Measurements from ENCODE around the gene HTRA3.

Gene HTRA3

DNA sequence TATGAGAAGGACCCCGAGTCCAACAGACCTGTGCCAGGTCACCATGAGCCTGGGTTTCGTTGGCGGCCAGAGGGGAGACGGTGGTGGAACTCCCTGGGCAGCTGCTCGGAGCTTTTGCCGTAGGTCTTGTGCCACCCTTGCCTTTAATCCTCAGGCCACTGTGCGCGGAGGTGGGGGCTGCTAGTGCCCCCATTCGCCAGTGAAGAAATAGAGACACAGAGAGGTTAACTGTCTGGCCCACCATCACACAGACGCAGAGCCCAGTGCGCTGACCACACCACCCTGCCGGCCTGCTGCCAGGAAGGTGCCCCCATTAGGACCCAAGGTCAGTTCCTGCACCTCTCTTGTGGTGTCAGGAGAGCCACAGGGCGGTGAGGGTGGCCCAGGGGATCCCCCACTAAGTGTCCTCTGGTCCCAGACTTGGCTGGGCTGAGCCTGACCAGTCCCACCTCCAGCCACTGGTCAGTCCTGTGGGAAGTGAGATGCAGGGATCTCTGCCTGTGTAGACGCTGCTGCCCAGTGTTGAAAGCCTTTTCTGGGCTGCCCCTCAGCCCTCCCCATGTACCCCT is 28.3 kb upstream of the HTRA3 start:
- TF ChIP-seq, protein P1, sequence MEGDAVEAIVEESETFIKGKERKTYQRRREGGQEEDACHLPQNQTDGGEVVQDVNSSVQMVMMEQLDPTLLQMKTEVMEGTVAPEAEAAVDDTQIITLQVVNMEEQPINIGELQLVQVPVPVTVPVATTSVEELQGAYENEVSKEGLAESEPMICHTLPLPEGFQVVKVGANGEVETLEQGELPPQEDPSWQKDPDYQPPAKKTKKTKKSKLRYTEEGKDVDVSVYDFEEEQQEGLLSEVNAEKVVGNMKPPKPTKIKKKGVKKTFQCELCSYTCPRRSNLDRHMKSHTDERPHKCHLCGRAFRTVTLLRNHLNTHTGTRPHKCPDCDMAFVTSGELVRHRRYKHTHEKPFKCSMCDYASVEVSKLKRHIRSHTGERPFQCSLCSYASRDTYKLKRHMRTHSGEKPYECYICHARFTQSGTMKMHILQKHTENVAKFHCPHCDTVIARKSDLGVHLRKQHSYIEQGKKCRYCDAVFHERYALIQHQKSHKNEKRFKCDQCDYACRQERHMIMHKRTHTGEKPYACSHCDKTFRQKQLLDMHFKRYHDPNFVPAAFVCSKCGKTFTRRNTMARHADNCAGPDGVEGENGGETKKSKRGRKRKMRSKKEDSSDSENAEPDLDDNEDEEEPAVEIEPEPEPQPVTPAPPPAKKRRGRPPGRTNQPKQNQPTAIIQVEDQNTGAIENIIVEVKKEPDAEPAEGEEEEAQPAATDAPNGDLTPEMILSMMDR (conservative IDR thresholded peaks at IDR 0.05; ENCODE audit: low read depth), result no peak
- DNase-seq (ENCODE audit: low spot score), result no peak
- CTCF ChIA-PET, result interaction anchor here (1.2 to 2.0 kb wide), 4 partner anchors 9 to 164 kb away, joined by 4 to 16 read pairs (median 6); no protein-coding TSS in a partner anchor
- POLR2A ChIA-PET (ENCODE audit: low non-redundant PET), result no interaction called here
- peak overlapping the region; percentile 24 for H3K27ac ChIP-seq

DNA sequence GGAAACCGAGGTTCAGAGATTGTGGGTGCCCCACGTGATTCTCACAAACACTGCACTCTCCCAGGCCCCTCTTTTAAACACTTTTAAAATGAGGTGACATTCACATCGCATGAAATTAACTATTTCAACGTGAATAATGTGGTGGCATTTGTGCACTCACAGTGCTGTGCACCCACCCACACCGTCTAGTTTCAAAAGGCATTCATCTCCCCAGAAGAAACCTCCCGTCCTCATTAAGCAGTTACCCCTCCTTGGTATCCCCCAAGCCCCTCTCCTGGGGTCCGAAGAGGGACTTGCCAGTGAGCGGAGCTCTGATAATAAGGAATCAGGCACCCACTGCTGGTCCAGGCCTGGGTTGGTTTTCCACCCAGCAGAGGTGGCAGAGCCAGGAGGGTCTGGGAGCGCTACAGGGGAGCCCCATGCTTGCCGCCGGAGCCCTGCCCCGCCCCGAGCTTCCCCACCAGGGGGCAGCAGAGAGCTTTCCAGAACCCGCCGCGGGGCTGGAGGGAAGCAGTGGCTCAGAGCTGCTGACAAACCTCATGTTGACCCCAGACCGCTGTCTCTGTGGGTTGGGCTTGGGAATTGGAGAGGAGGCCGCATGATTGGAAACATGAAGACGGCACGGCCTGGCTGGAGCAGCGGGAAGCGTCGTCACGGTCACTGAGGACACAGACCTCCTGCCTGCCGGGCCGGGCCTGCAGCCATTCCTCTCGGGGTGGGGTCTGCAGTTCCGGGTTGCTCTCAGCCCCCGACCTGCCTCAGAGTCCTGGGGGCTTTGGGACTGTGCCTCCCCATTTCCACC is 27.5 kb upstream of the HTRA3 start:
- DNase-seq (ENCODE audit: low spot score), result peak; percentile 65
- peak overlapping the region; percentile 24 for H3K27ac ChIP-seq
- ChIA-PET CTCF (interaction anchor here (0.6 to 2.0 kb wide), 6 partner anchors 8 to 167 kb away, joined by 4 to 16 read pairs (median 4); no protein-coding TSS in a partner anchor), POLR2A (ENCODE audit: low non-redundant PET) (no interaction called here)
- TF ChIP-seq, protein P1 (conservative IDR thresholded peaks at IDR 0.05; ENCODE audit: low read depth), result peak; percentile 92

DNA sequence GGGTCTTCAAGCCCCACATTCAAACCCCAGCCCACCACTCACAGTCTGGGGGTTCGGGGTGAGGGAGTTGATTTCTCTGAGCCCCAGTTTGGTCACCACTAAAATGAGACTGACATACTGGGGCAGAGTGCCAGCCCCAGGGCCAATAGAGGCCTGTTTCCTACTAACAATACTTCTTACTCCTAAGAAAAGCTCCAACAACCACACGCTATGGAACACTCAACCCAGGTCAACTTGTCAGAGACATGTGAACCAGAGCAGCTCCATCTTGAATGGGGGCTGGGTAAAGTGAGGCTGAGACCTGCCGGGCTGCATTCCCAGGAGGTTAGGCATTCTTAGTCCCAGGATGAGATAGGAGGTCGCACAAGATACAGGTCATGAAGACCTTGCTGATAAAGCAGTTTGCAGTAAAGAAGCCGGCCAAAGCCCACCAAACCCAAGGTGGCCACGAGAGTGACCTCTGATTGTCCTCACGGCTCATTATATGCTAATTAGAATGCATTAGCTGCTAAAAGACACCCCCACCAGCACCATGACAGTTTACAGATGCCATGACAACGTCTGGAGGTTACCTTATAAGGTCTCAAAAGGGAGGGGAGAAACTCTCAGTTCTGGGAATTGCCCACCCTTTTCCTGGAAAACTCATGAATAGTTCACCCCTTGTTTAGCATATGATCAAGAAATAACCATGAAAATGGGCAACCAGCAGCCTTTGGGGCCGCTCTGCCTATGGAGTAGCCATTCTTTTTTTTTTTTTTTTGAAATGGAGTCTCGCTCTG is 26.6 kb upstream of the HTRA3 start:
- POLR2A ChIA-PET (ENCODE audit: low non-redundant PET), result no interaction called here
- no peak for DNase-seq (ENCODE audit: low spot score)
- H3K27ac ChIP-seq, result peak overlapping the region; percentile 24; the same call in 1 of the 2 replicates
- CTCF ChIA-PET, result interaction anchor here (1.1 to 2.0 kb wide), 5 partner anchors 8 to 166 kb away, joined by 4 to 16 read pairs (median 5); no protein-coding TSS in a partner anchor
- TF ChIP-seq, protein P1 (conservative IDR thresholded peaks at IDR 0.05; ENCODE audit: low read depth), result no peak

DNA sequence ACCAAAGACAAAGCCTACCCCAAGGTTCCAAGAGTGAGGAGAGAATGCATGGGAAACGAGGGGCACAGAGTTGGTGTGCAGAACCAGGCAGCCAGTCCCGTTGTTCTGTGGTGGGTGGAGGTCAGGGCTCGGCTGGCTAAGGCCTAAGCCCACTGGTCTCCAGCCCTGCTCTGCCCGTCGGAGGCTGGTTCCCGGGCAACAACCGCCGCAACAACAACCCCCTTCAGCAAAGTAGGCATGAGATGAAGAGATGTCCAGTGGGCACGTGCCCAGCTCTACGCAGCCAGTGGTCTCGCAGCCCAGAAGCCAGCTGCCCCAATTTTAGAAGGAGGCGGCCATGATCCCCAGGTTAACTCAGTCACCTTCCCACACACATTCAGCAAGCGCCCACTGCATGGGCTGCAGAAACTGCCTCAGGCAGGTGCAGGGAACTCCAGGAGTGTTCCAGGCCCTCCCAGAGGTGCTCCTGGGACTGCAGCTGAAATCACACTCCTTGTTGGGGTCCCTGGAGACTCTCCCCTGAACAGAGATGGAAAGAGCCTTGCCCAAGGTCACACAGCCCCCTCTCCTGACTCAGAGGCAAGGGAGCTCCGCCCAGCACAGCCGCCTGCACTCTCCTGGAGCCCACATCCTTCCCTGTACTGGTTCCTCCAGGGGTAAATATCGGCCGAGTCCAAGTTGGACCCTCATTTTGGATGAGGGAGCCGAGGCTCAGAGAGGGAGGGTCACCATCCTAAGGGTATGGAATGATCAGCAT is 25.4 kb upstream of the HTRA3 start:
- TF ChIP-seq, protein P1 (conservative IDR thresholded peaks at IDR 0.05; ENCODE audit: low read depth), result no peak
- no peak overlapping the region for H3K27ac ChIP-seq
- CTCF ChIA-PET, result interaction anchor here (0.6 kb wide), 1 partner anchor 192 kb away, joined by 3 read pairs; no protein-coding TSS in a partner anchor
- POLR2A ChIA-PET (ENCODE audit: low non-redundant PET), result no interaction called here
- DNase-seq (ENCODE audit: low spot score), result no peak

DNA sequence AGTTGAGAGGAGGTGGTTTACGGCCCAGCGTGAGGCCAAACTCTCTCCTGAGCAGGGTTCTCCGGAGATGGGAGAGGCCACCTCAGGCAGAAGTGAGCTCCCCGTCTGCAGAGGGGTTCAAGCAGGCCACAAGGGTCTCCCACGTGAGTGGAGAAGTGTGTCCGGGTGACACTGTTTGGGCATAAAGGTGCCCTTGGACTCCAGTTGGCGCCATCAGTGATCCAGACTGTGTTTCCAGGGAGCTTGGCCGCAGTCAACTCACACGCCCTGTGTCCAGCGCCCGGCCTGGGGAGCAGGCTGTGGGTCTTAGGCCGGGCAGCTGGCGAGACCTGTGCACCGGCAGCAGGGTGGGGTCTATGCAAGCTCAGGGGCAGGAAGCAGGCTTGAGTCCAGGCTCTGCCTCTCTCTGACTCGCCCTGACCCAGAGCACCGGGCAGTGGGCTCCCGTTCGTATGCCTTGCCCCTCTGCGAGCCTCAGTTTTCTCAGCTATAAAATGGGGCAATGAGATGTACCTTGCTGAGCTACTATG is 24.6 kb upstream of the HTRA3 start:
- TF ChIP-seq, protein P1 (conservative IDR thresholded peaks at IDR 0.05; ENCODE audit: low read depth), result no peak
- H3K27ac ChIP-seq, result no peak overlapping the region
- no peak for DNase-seq (ENCODE audit: low spot score)
- ChIA-PET POLR2A (ENCODE audit: low non-redundant PET) (no interaction called here), CTCF (interaction anchor here (0.6 kb wide), 1 partner anchor 191 kb away, joined by 3 read pairs; no protein-coding TSS in a partner anchor)

Measured in RWPE1 (cell line).